Esophagus muscularis mucosa (tissue), 4 donors: Measurements from ENCODE around the gene WWOX. TPM values are rescaled to one million over a fixed set of nuclear protein-coding genes. Genes with fewer than 3 reads are reported as not detected.
A peak's percentile ranks its signal among the peaks of the same experiment; 100 is the strongest.
"Not testable (repeated sequence)": the region's sequence is repeated elsewhere in the genome, so short reads cannot be mapped to it uniquely, and the experiment has no call there.

ENCODE experiments used
- DNase-seq: peaks from one replicate; pipeline ENCODE4 v3.0.0-alpha.2; 2017; ENCODE audit errors: extremely low spot score
- H3K27ac ChIP-seq, 4 donors: fragments of 200-600 bp; sonication (generic); replicated peaks in 1 of 4; 1 replicate in 3 of 4; 2 replicates in 1 of 4; pipeline ENCODE4 v1.5.1; 2016 to 2019; ENCODE audit warnings: mild to moderate bottlenecking in 1 of 4
- H3K27me3 ChIP-seq, 4 donors: fragments of 200-600 bp; sonication (generic); one replicate each; pipeline versions ENCODE4 v1.5.1 to v1.6.0; 2016 to 2019
- H3K36me3 ChIP-seq, 4 donors: fragments of 200-600 bp; sonication (generic); one replicate each; pipeline ENCODE4 v1.5.1; 2016 to 2019
- H3K4me1 ChIP-seq, 4 donors: fragments of 200-600 bp; sonication (generic); one replicate each; pipeline ENCODE4 v1.5.1; 2016 to 2019
- H3K4me3 ChIP-seq, 4 donors: fragments of 200-600 bp; sonication (generic); 1 replicate in 2 of 4; 2 replicates in 2 of 4; pipeline ENCODE4 v1.5.1; 2016 to 2019; ENCODE audit warnings: mild to moderate bottlenecking in 4 of 4, moderate library complexity in 1 of 4
- H3K9me3 ChIP-seq, 4 donors: fragments of 200-600 bp; sonication (generic); 1 replicate in 3 of 4; 2 replicates in 1 of 4; pipeline ENCODE4 v1.5.1; 2016 to 2019
- CTCF ChIP-seq, 3 experiments: fragments of 200-600 bp in 2 of 3; fragments of 450-650 bp in 1 of 3; sonication (generic) in 2 of 3; IDR thresholded peaks; one replicate each; pipeline ENCODE4 v1.5.1; 2017 to 2019; ENCODE audit warnings: antibody characterized with exemption in 3 of 3, mild to moderate bottlenecking in 2 of 3, moderate library complexity in 1 of 3
- EP300 ChIP-seq: sonication (generic); formaldehyde crosslinking; IDR thresholded peaks from one replicate; pipeline ENCODE4 v1.6.1; 2017; ENCODE audit warnings: antibody characterized with exemption
- POLR2A ChIP-seq: fragments of 450-650 bp; IDR thresholded peaks from one replicate; pipeline ENCODE4 v1.6.1; 2017; ENCODE audit warnings: antibody characterized with exemption, moderate library complexity, mild to moderate bottlenecking, low read depth
- POLR2AphosphoS5 ChIP-seq, 2 donors: sonication (generic); formaldehyde crosslinking; IDR thresholded peaks; one replicate each; pipeline ENCODE4 v1.6.1; 2017; ENCODE audit warnings: antibody characterized with exemption in 2 of 2
- WGBS: methylation state at CpG from one replicate; pipeline ENCODE4 v1.1.5; 2018; 5-methylcytosine and 5-hydroxymethylcytosine counted together
- intact Hi-C: fragments of 100-400 bp; cut with DNase I; formaldehyde crosslinking; loops from one replicate; pipeline ENCODE4 v1.15.1; 2023
- total RNA-seq, 4 donors: library from RNA; depleted of rRNA; stranded (reverse); fragments of >200 nt; gene quantifications; one replicate each; pipeline versions ENCODE4 v1.1.0 to v1.2.1, GENCODE V29; 2016

The WWOX gene
- total RNA-seq, 4 donors from 2014 or later = 14.4 to 27.8 (median 15.4) TPM

- intact Hi-C loops = no loop called here
- no peaks in the 10 kb centered on the region for H3K27me3 ChIP-seq
- H3K4me3 ChIP-seq = no peak overlapping the region
- H3K4me1 ChIP-seq = peaks cover 3 to 12% (median 9%) of the 10 kb centered on the region in 4 donors
- WGBS = 95% methylated on average over 4 of the region's 4 CpGs
- no peak for DNase-seq
- no peak overlapping the region for H3K27ac ChIP-seq
- H3K9me3 ChIP-seq = no peaks in the 10 kb centered on the region
- H3K36me3 ChIP-seq = no peaks in the 10 kb centered on the region
- TF ChIP-seq CTCF (IDR thresholded peaks at IDR 0.05) (no peak), EP300 (no peak), POLR2AphosphoS5 (IDR thresholded peaks at IDR 0.05) (no peak), POLR2A (no peak)
Measured at GRCh38 chr16:78510496-78510895, 411.0 kb downstream of the WWOX start.

- no peak overlapping the region for H3K4me3 ChIP-seq
- H3K27ac ChIP-seq = no peak overlapping the region
- H3K36me3 ChIP-seq = no peaks in the 10 kb centered on the region
Measured at GRCh38 chr16:78513838-78514237, 414.4 kb downstream of the WWOX start.

GRCh38 chr16:78514888-78515287 lies 415.4 kb downstream of the WWOX start:
- H3K27ac ChIP-seq, H3K9me3 ChIP-seq, H3K4me3 ChIP-seq, H3K27me3 ChIP-seq, DNase-seq, H3K36me3 ChIP-seq, H3K4me1 ChIP-seq, intact Hi-C loops: not testable (repeated sequence)
- 97% methylated on average over 9 of the region's 9 CpGs for WGBS
- TF ChIP-seq CTCF (IDR thresholded peaks at IDR 0.05) = peak in 1 of 3 experiments; percentile 7

More at GRCh38 chr16:78513838-78514237, 414.4 kb downstream of the WWOX start:
- no peaks in the 10 kb centered on the region for H3K9me3 ChIP-seq
- H3K4me1 ChIP-seq = no peaks in the 10 kb centered on the region
- DNase-seq = no peak
- TF ChIP-seq CTCF (IDR thresholded peaks at IDR 0.05) (no peak), POLR2AphosphoS5 (IDR thresholded peaks at IDR 0.05) (no peak), EP300 (no peak), POLR2A (no peak)
- no peaks in the 10 kb centered on the region for H3K27me3 ChIP-seq
- WGBS = 84% methylated on average over 3 of the region's 3 CpGs
- intact Hi-C loops = no loop called here

GRCh38 chr16:78515421-78515820 lies 416.0 kb downstream of the WWOX start:
- no peak for DNase-seq
- intact Hi-C loops = no loop called here
- Histone ChIP-seq H3K27me3 (no peaks in the 10 kb centered on the region), H3K36me3 (no peaks in the 10 kb centered on the region), H3K27ac (no peak overlapping the region), H3K4me1 (no peaks in the 10 kb centered on the region), H3K4me3 (no peak overlapping the region), H3K9me3 (no peaks in the 10 kb centered on the region)
- TF ChIP-seq EP300 (no peak), POLR2AphosphoS5 (IDR thresholded peaks at IDR 0.05) (no peak), POLR2A (no peak), CTCF (IDR thresholded peaks at IDR 0.05) (no peak)
- 91% methylated on average over 14 of the region's 14 CpGs for WGBS

GRCh38 chr16:78516006-78516736 lies 416.7 kb downstream of the WWOX start:
- TF ChIP-seq CTCF (IDR thresholded peaks at IDR 0.05) = no peak
- H3K4me1 ChIP-seq = no peaks in the 10 kb centered on the region
- H3K9me3 ChIP-seq = no peaks in the 10 kb centered on the region
- intact Hi-C loops = no loop called here
- WGBS = 86% methylated on average over 9 of the region's 9 CpGs
- H3K27me3 ChIP-seq = no peaks in the 10 kb centered on the region
- no peak overlapping the region for H3K4me3 ChIP-seq
- no peak overlapping the region for H3K27ac ChIP-seq
- no peaks in the 10 kb centered on the region for H3K36me3 ChIP-seq
- no peak for DNase-seq
